ENCODE data around the gene PITPNC1.

DNA sequence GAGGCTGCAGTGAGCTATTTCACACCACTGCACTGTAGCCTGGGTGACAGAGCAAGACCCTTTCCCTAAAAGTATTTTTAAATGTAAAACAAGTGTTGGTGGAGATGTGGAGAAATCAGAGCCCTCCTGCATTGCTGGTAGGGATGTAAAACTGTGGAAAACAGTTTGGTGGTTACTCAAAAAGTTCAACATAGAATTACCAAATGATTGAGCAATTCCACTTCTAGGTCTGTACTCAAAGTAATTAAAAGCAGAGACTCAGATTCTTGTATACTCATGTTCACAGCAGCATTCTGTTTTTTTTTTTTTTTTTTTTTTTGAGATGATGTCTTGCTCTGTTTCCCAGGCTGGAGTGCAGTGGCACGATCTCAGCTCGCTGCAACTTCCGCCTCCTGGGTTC lies 141.8 kb downstream of the PITPNC1 start:
- TF ChIP-seq, protein P1, sequence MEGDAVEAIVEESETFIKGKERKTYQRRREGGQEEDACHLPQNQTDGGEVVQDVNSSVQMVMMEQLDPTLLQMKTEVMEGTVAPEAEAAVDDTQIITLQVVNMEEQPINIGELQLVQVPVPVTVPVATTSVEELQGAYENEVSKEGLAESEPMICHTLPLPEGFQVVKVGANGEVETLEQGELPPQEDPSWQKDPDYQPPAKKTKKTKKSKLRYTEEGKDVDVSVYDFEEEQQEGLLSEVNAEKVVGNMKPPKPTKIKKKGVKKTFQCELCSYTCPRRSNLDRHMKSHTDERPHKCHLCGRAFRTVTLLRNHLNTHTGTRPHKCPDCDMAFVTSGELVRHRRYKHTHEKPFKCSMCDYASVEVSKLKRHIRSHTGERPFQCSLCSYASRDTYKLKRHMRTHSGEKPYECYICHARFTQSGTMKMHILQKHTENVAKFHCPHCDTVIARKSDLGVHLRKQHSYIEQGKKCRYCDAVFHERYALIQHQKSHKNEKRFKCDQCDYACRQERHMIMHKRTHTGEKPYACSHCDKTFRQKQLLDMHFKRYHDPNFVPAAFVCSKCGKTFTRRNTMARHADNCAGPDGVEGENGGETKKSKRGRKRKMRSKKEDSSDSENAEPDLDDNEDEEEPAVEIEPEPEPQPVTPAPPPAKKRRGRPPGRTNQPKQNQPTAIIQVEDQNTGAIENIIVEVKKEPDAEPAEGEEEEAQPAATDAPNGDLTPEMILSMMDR (IDR thresholded peaks at IDR 0.05), result no peak
- TF ChIP-seq EP300 (IDR thresholded peaks at IDR 0.05), result no peak

Measured in esophagus muscularis mucosa (tissue), 3 donors.